CD4-positive, alpha-beta T cell treated with Interferon alpha-2 for 1 hour (primary cell): ENCODE data around the gene HACE1.

Source experiments
- DNase-seq, 2 donors: peaks; one replicate each; pipeline ENCODE4 v3.0.0-alpha.2; 2020 to 2022

The HACE1 gene

GRCh38 chr6:104686550-104687175 is 173.1 kb downstream of the HACE1 start:
- no peak for DNase-seq

- no peak for DNase-seq
Measured at GRCh38 chr6:104685871-104686549, 173.7 kb downstream of the HACE1 start.

GRCh38 chr6:104684911-104685415 is 174.8 kb downstream of the HACE1 start:
- DNase-seq: no peak

- DNase-seq: no peak
Measured at GRCh38 chr6:104683809-104684208, 175.9 kb downstream of the HACE1 start.

- peak; percentile 55 to 73 for DNase-seq
Measured at GRCh38 chr6:104682722-104683643, 176.7 kb downstream of the HACE1 start.

- no peak for DNase-seq
Measured at GRCh38 chr6:104680539-104680938, 179.2 kb downstream of the HACE1 start.

GRCh38 chr6:104679971-104680370 is 179.7 kb downstream of the HACE1 start:
- DNase-seq: no peak
